Lower leg skin (tissue), 3 donors: Measurements from ENCODE around the gene PIP4P1.
"Not testable (repeated sequence)": the region's sequence is repeated elsewhere in the genome, so short reads cannot be mapped to it uniquely, and the experiment has no call there.

Experiments used
- CTCF ChIP-seq, 3 donors: fragments of 450-650 bp; IDR thresholded peaks; one replicate each; pipeline ENCODE4 v1.5.1; 2016; ENCODE audit warnings: antibody characterized with exemption in 3 of 3, mild to moderate bottlenecking in 3 of 3, moderate library complexity in 2 of 3
- POLR2A ChIP-seq, 2 donors: fragments of 450-650 bp; IDR thresholded peaks; one replicate each; pipeline ENCODE4 v1.6.1; 2016 to 2017; ENCODE audit warnings: antibody characterized with exemption in 2 of 2, mild to moderate bottlenecking in 1 of 2, moderate library complexity in 1 of 2

GRCh38 chr14:20507537-20507936 is 46.3 kb upstream of the PIP4P1 start:
- TF ChIP-seq CTCF, POLR2A (IDR thresholded peaks at IDR 0.05): not testable (repeated sequence)
